ENCODE results near the gene VSTM2L.
A peak's percentile ranks its signal among the peaks of the same experiment; 100 is the strongest.

Gene VSTM2L

GRCh38 chr20:37991157-37991866 lies 88.4 kb downstream of the VSTM2L start:
- DNase-seq, result no peak

- DNase-seq, result no peak
These were observed 89.0 kb downstream of the VSTM2L start for GRCh38 chr20:37991908-37992307.

- peak; percentile 12 for DNase-seq
These were observed 90.0 kb downstream of the VSTM2L start for GRCh38 chr20:37992802-37993409.

GRCh38 chr20:37994512-37994911 lies 91.6 kb downstream of the VSTM2L start:
- DNase-seq, result no peak

All from RPMI8226 (cell line).